ENCODE results near the gene ELOA.

ELOA gene

GRCh38 chr1:23803674-23804073, 60.4 kb downstream of the ELOA start:
- Histone ChIP-seq H3K27ac (no peak overlapping the region), H3K4me3 (no peak overlapping the region)
- DNase-seq (ENCODE audit: low spot score), result no peak
- TF ChIP-seq, protein P1, sequence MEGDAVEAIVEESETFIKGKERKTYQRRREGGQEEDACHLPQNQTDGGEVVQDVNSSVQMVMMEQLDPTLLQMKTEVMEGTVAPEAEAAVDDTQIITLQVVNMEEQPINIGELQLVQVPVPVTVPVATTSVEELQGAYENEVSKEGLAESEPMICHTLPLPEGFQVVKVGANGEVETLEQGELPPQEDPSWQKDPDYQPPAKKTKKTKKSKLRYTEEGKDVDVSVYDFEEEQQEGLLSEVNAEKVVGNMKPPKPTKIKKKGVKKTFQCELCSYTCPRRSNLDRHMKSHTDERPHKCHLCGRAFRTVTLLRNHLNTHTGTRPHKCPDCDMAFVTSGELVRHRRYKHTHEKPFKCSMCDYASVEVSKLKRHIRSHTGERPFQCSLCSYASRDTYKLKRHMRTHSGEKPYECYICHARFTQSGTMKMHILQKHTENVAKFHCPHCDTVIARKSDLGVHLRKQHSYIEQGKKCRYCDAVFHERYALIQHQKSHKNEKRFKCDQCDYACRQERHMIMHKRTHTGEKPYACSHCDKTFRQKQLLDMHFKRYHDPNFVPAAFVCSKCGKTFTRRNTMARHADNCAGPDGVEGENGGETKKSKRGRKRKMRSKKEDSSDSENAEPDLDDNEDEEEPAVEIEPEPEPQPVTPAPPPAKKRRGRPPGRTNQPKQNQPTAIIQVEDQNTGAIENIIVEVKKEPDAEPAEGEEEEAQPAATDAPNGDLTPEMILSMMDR (IDR thresholded peaks at IDR 0.05), result no peak

- Histone ChIP-seq H3K27ac (no peak overlapping the region), H3K4me3 (no peak overlapping the region)
- TF ChIP-seq, protein P1 (IDR thresholded peaks at IDR 0.05), result no peak
- no peak for DNase-seq (ENCODE audit: low spot score)
These were observed 61.0 kb downstream of the ELOA start for GRCh38 chr1:23804183-23804835.

GRCh38 chr1:23805025-23805424, 61.8 kb downstream of the ELOA start:
- no peak for DNase-seq (ENCODE audit: low spot score)
- no peak overlapping the region for H3K27ac ChIP-seq
- TF ChIP-seq, protein P1 (IDR thresholded peaks at IDR 0.05), result no peak
- no peak overlapping the region for H3K4me3 ChIP-seq

DNA sequence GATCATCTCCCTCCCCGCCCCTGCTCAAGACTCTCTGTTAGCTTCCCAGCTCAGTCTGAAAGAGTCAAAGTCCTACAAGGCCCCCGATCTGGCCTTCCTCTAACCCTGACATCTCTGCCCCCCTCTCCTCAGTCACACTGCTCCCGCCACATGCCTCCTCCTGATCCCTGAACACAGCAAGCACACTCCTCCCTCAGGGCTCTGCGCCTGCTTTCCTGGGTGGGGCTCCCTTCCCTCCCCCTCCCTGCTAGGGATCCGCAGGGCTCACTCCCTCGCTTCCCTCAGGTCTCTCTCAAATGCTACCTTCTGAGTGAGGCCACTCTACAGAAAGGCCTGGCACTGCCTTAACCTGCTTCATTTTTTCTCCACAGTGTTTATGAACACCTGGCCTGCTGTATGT, 63.0 kb downstream of the ELOA start:
- no peak for DNase-seq (ENCODE audit: low spot score)
- H3K4me3 ChIP-seq, result no peak overlapping the region
- TF ChIP-seq, protein P1 (IDR thresholded peaks at IDR 0.05), result no peak
- no peak overlapping the region for H3K27ac ChIP-seq

- H3K27ac ChIP-seq, result no peak overlapping the region
- H3K4me3 ChIP-seq, result no peak overlapping the region
- no peak for DNase-seq (ENCODE audit: low spot score)
- TF ChIP-seq, protein P1 (IDR thresholded peaks at IDR 0.05), result no peak
These were observed 64.2 kb downstream of the ELOA start for GRCh38 chr1:23807453-23807852.

DNA sequence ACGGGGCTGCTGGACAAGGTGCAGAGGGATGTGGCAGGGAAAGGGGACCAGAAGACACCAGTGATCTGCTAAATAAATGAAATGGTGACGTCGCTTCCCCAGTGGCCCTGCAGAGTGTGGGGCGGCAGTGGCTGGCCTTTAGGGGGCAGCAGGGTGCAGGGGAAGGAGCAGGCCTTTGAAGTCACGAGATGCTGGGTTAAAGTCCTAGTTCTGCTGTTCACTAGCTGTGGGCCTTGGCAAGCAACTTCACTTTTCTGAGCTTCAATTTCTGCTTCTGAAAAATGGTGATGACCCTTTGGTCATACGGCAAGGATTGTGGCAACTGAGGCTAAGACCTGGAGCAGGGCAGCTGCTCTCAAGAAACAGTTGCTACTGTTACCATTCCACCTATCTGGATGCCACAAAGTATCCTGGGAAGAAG, 66.5 kb downstream of the ELOA start:
- Histone ChIP-seq H3K4me3 (no peak overlapping the region), H3K27ac (peak overlapping the region in 1 of 2 donors; percentile 18)
- TF ChIP-seq, protein P1 (IDR thresholded peaks at IDR 0.05), result peak; percentile 36
- no peak for DNase-seq (ENCODE audit: low spot score)

DNA sequence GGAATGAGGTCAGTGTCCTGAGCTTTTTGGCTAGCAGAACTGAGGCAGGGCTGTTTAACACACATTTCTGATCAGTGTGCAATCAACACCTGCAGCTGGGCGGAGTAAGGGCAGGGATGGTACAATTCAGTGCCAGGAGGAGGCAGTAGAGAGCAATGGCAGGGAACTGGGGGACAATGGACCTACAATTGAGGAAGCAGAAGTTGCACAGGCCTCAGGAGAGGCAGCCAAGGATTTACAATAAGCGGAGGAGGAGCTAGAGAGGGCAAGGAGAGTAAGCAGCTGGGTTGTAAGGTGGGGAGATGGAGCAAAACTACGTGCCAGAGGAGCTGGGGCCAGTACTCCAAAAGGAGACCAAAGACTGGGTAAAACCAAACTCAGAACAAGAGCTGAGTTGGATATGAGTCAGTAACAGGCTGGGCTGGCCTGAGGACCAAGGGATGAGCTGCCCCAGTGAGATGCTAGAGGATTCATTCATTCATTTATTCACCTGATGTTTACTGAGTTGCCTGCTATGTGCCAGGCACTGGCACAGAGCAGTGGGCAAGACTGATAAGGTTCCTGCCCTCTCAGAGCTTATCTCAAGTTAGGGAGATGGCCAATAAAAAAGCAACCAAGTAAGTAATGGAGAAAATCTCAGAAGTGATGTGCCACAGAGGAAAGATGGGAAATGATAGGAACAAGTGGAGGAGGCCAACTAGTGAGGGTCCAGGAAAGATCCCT, 67.7 kb downstream of the ELOA start:
- no peak overlapping the region for H3K27ac ChIP-seq
- H3K4me3 ChIP-seq, result no peak overlapping the region
- TF ChIP-seq, protein P1 (IDR thresholded peaks at IDR 0.05), result peak; percentile 18
- DNase-seq (ENCODE audit: low spot score), result no peak

All from coronary artery (tissue), 2 donors.